ENCODE data around the gene SPOCK1.

- TF ChIP-seq CTCF (IDR thresholded peaks at IDR 0.05; ENCODE audit: insufficient read depth, low read length) = no peak
- TF ChIP-seq POLR2AphosphoS5 (IDR thresholded peaks at IDR 0.05; ENCODE audit: low read depth) = no peak
- TF ChIP-seq SPI1 (IDR thresholded peaks at IDR 0.05; ENCODE audit: borderline replicate concordance, low read depth) = no peak
Measured at GRCh38 chr5:137432376-137432775, 66.8 kb downstream of the SPOCK1 start.

Measured in HL-60 (cell line).